ACC112 (cell line): ENCODE measurements around the gene MYO18B.

ENCODE experiments used
- H2AFZ ChIP-seq: fragments of 200-600 bp; sonication (generic); one replicate; pipeline ENCODE4 v1.6.0; 2017; ENCODE audit warnings: antibody characterized with exemption, low read length; ENCODE audit not compliant: unreplicated experiment
- H3K27ac ChIP-seq: fragments of 200-600 bp; sonication (generic); 2 replicates; pipeline ENCODE4 v1.5.1; 2014; ENCODE audit warnings: low read depth, mild to moderate bottlenecking, antibody characterized with exemption, low read length, moderate library complexity
- H3K27me3 ChIP-seq: fragments of 200-600 bp; sonication (generic); 2 replicates; pipeline ENCODE4 v1.6.1; 2014; ENCODE audit warnings: mild to moderate bottlenecking, antibody characterized with exemption, low read length, moderate library complexity, mixed read lengths; ENCODE audit not compliant: insufficient read depth
- H3K36me3 ChIP-seq: fragments of 200-600 bp; sonication (generic); 2 replicates; pipeline ENCODE4 v1.6.1; 2016; ENCODE audit warnings: mild to moderate bottlenecking, antibody characterized with exemption, low read length, moderate library complexity, mixed read lengths; ENCODE audit not compliant: insufficient read depth
- H3K4me1 ChIP-seq: fragments of 200-600 bp; sonication (generic); one replicate; pipeline ENCODE4 v1.6.1; 2016; ENCODE audit warnings: low read length, mixed read lengths; ENCODE audit not compliant: insufficient read depth, unreplicated experiment, control insufficient read depth
- H3K4me3 ChIP-seq: fragments of 200-600 bp; sonication (generic); 2 replicates; pipeline ENCODE4 v1.5.1; 2014; ENCODE audit warnings: mild to moderate bottlenecking, low read depth, low read length
- H3K79me2 ChIP-seq: fragments of 200-600 bp; sonication (generic); one replicate; pipeline ENCODE4 v1.6.0; 2016; ENCODE audit warnings: low read length; ENCODE audit not compliant: control insufficient read depth, unreplicated experiment, insufficient read depth

The MYO18B gene

GRCh38 chr22:25882360-25882759 lies 140.4 kb downstream of the MYO18B start:
- no peaks in the 10 kb centered on the region for H3K36me3 ChIP-seq
- H3K27me3 ChIP-seq: no peaks in the 10 kb centered on the region
- H2AFZ ChIP-seq: no peak overlapping the region
- no peak overlapping the region for H3K4me3 ChIP-seq
- H3K4me1 ChIP-seq: no peaks in the 10 kb centered on the region
- H3K27ac ChIP-seq: no peak overlapping the region
- no peaks in the 10 kb centered on the region for H3K79me2 ChIP-seq

GRCh38 chr22:25883482-25884033 lies 141.6 kb downstream of the MYO18B start:
- no peaks in the 10 kb centered on the region for H3K4me1 ChIP-seq
- H3K4me3 ChIP-seq: no peak overlapping the region
- no peaks in the 10 kb centered on the region for H3K36me3 ChIP-seq
- H3K27me3 ChIP-seq: no peaks in the 10 kb centered on the region
- no peak overlapping the region for H3K27ac ChIP-seq
- H3K79me2 ChIP-seq: no peaks in the 10 kb centered on the region
- no peak overlapping the region for H2AFZ ChIP-seq

GRCh38 chr22:25884121-25884520 lies 142.1 kb downstream of the MYO18B start:
- Histone ChIP-seq H3K27ac (no peak overlapping the region), H3K79me2 (no peaks in the 10 kb centered on the region), H2AFZ (no peak overlapping the region), H3K4me1 (no peaks in the 10 kb centered on the region), H3K36me3 (no peaks in the 10 kb centered on the region), H3K4me3 (no peak overlapping the region), H3K27me3 (no peaks in the 10 kb centered on the region)

DNA sequence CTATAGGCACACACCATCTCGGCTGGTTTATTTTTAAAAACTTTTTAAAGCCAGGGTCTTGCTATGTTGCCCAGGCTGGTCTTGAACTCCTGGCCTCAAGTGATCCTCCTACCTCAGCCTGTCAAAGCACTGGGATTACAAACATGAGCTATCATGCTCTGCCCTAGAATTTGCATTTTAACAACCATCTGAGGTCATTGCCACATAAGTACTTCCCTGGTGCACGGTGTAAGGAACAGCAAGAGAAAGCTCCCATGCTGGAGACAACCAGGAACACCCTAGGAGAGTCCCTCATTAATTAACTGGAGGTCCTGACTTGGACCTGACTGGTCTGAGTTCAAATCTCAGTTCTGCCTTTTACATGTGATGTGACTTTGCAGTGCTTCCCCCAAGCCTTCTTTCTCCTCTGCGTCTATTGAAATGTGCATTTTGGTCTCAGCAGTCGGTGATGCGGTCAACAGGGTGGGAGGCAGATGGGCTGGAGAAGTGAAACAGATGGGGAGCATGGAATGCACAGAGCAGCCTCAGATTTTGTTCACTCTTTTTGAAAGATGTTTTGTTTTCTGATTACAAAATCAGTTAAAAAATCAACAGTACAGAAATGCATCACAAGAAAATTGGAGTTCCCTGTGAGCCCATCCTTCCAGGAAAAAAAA lies 146.5 kb downstream of the MYO18B start:
- H3K4me3 ChIP-seq: no peak overlapping the region
- H2AFZ ChIP-seq: no peak overlapping the region
- H3K27ac ChIP-seq: no peak overlapping the region
- H3K79me2 ChIP-seq: no peaks in the 10 kb centered on the region
- no peaks in the 10 kb centered on the region for H3K27me3 ChIP-seq
- no peaks in the 10 kb centered on the region for H3K4me1 ChIP-seq
- H3K36me3 ChIP-seq: no peaks in the 10 kb centered on the region

GRCh38 chr22:25890651-25891050 lies 148.7 kb downstream of the MYO18B start:
- H3K4me1 ChIP-seq: no peaks in the 10 kb centered on the region
- no peak overlapping the region for H3K27ac ChIP-seq
- H3K4me3 ChIP-seq: no peak overlapping the region
- no peaks in the 10 kb centered on the region for H3K36me3 ChIP-seq
- H3K79me2 ChIP-seq: no peaks in the 10 kb centered on the region
- H2AFZ ChIP-seq: no peak overlapping the region
- H3K27me3 ChIP-seq: no peaks in the 10 kb centered on the region

GRCh38 chr22:25892678-25893077 lies 150.7 kb downstream of the MYO18B start:
- no peak overlapping the region for H2AFZ ChIP-seq
- H3K79me2 ChIP-seq: no peaks in the 10 kb centered on the region
- H3K27me3 ChIP-seq: no peaks in the 10 kb centered on the region
- H3K36me3 ChIP-seq: no peaks in the 10 kb centered on the region
- no peak overlapping the region for H3K4me3 ChIP-seq
- no peaks in the 10 kb centered on the region for H3K4me1 ChIP-seq
- H3K27ac ChIP-seq: no peak overlapping the region

DNA sequence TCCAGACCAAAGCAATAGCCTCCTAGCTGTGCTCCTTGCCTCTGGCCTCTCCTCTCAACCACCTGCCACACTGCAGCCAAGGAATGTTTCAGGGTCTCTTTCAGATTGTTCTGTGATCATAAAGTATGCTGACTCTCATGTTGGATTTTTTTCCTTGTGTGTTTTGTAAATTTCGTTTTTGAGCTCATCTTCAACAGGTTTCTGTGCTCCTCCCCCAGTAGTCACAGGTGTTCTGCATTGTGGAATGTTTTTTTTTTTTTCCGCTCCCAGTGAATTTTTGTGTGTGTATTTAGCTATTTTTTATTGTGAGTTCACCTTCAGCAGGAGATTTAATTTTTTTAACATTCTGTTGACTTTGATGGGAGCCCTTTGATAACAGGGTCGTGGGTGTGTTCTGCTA lies 153.7 kb downstream of the MYO18B start:
- no peaks in the 10 kb centered on the region for H3K27me3 ChIP-seq
- H3K79me2 ChIP-seq: no peaks in the 10 kb centered on the region
- H3K4me3 ChIP-seq: no peak overlapping the region
- H3K36me3 ChIP-seq: no peaks in the 10 kb centered on the region
- H2AFZ ChIP-seq: no peak overlapping the region
- no peaks in the 10 kb centered on the region for H3K4me1 ChIP-seq
- H3K27ac ChIP-seq: no peak overlapping the region

GRCh38 chr22:25896098-25896497 lies 154.1 kb downstream of the MYO18B start:
- Histone ChIP-seq H3K27me3 (no peaks in the 10 kb centered on the region), H3K4me1 (no peaks in the 10 kb centered on the region)

GRCh38 chr22:25896592-25896991 lies 154.6 kb downstream of the MYO18B start:
- no peak overlapping the region for H3K27ac ChIP-seq
- H3K4me1 ChIP-seq: no peaks in the 10 kb centered on the region
- no peak overlapping the region for H2AFZ ChIP-seq
- H3K4me3 ChIP-seq: no peak overlapping the region
- no peaks in the 10 kb centered on the region for H3K36me3 ChIP-seq
- no peaks in the 10 kb centered on the region for H3K79me2 ChIP-seq
- no peaks in the 10 kb centered on the region for H3K27me3 ChIP-seq

More at GRCh38 chr22:25896098-25896497, 154.1 kb downstream of the MYO18B start:
- Histone ChIP-seq H3K27ac (no peak overlapping the region), H3K4me3 (no peak overlapping the region), H2AFZ (no peak overlapping the region), H3K36me3 (no peaks in the 10 kb centered on the region), H3K79me2 (no peaks in the 10 kb centered on the region)

GRCh38 chr22:25898707-25899365 lies 156.8 kb downstream of the MYO18B start:
- Histone ChIP-seq H3K4me1 (no peaks in the 10 kb centered on the region), H3K79me2 (no peaks in the 10 kb centered on the region), H3K27ac (no peak overlapping the region), H3K4me3 (no peak overlapping the region), H3K27me3 (no peaks in the 10 kb centered on the region), H2AFZ (no peak overlapping the region), H3K36me3 (no peaks in the 10 kb centered on the region)

- no peak overlapping the region for H2AFZ ChIP-seq
- H3K4me1 ChIP-seq: no peaks in the 10 kb centered on the region
- H3K79me2 ChIP-seq: no peaks in the 10 kb centered on the region
- no peak overlapping the region for H3K4me3 ChIP-seq
- no peaks in the 10 kb centered on the region for H3K36me3 ChIP-seq
- H3K27ac ChIP-seq: no peak overlapping the region
- no peaks in the 10 kb centered on the region for H3K27me3 ChIP-seq
These were observed 157.6 kb downstream of the MYO18B start for GRCh38 chr22:25899566-25899965.
